GM21528 (cell line): ENCODE results near the gene IMMT.
"Not testable (repeated sequence)": the region's sequence is repeated elsewhere in the genome, so short reads cannot be mapped to it uniquely, and the experiment has no call there.

Experiments used
- ATAC-seq: cut with Tn5 transposase; IDR thresholded peaks from one replicate; pipeline ENCODE4 v1.9.1; 2021; ENCODE audit warnings: mild to moderate bottlenecking, moderate library complexity; ENCODE audit not compliant: unreplicated experiment, low FRiP score

Gene IMMT

GRCh38 chr2:86195055-86195807, at the start of gene IMMT:
Gene IMMT (minus strand): TSS chr2:86195462. CDS start chr2:86195382, 80 bp downstream.
- peak; percentile 84 for ATAC-seq

- not testable (repeated sequence) for ATAC-seq
These were observed 49.5 kb upstream of the IMMT start for GRCh38 chr2:86244781-86245180.

DNA sequence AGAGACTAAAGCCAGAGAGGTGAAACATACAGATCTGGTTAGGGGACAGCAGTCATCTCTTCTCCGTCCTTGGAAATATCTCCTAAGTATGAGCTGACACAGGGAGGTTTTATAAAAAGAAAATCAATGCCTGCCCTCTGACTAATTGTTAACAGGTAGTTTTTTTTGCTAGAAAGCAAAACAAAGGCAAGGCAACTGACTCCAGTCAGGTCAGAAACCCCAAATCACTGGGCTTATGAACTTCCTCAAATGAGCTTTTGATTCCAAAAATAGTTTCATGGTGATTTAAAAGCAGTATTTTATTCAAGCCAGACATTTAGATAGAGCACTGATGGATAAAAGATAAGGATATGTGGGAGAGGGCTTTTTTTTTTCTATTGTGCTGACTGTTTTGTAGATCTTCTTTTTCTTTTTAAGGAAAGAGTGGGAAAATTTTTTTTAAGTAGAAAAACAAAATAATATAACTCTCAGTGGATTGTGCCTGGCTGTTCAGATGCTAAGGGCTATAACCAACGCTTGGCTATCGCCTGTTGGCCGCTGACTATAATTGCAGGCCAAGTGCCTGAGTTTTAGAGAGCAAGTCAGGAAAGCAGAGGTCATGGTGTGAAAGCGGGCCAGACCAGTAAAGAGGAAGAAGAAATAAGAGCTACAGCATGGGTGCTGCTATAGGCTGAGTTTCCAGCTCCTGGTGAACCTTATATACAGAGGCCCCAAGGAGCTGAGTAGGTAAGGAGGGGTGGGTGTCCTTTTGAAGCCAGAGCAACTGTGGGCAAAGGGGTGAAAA, 48.9 kb upstream of the IMMT start:
- ATAC-seq, result no peak

GRCh38 chr2:86243272-86243671, 48.0 kb upstream of the IMMT start:
- no peak for ATAC-seq

DNA sequence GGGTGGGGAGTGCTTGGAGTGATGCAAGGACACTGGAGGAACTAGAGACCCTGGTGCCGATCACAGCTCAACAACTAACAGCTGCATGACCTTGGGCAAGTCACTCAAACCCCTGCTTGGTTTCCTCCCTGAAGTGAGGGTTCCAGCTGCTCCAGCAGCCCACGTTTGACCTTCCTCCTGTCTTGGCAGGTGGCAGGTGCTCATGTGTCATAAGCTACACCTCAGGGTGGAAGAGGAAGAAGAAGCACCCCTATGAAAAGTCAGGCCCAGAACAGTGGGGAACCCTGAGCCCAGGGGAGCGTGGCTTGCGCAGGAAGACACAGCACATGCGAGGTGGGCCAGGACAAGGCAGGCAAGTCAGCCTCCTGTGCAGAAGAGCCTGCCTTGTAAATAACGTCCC, 46.3 kb upstream of the IMMT start:
- no peak for ATAC-seq

GRCh38 chr2:86240251-86240650, 45.0 kb upstream of the IMMT start:
- ATAC-seq, result no peak

DNA sequence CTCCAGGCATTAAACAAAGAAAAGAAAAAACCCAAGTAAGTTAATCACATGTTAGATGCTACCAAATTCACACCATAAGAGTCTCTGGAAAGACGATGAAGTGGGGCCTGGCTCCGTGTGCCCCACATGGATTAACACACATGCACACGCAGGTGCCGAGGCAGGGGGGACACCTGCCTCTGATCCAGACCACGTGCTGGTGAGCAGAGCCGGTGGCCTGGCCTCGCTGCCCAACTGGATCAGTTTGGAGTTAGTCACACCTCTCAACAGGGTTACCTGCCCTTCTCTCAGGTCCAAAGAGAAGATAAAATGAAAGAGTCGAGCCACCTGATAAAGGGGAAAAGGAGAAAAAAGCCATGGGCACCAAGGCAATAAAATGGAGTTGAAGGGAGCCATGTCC, 44.5 kb upstream of the IMMT start:
- ATAC-seq, result no peak

GRCh38 chr2:86239326-86239725, 44.1 kb upstream of the IMMT start:
- no peak for ATAC-seq

GRCh38 chr2:86238354-86238753, 43.1 kb upstream of the IMMT start:
- ATAC-seq, result peak; percentile 69

GRCh38 chr2:86237172-86237571, 41.9 kb upstream of the IMMT start:
- no peak for ATAC-seq

- ATAC-seq, result no peak
These were observed 40.1 kb upstream of the IMMT start for GRCh38 chr2:86235196-86235980.

DNA sequence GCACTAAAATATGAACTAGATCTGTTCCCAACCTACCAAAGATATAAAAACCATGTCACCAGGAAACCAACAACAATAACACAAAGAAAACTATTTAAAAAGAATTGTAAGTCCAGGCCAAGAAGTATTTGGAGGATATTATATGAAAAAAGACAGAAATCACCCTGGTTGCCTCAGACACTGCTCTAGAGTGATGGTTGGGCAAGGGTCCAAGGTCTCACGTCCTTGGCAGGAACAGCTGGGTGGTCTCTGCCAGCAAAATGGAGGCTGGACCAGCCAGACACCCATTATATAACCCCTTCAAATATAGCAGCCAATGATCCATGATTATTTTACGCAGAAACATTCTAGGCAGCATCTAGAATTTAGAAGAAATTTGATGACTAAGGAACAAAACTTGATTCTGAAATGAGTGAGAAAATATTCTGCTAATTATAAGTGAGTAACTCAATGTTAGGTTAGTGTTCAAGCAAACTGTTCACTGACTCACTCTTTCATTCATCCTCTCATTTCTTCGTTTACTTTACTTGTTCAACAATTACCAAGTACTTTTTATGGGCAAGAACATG, 39.4 kb upstream of the IMMT start:
- no peak for ATAC-seq

- ATAC-seq, result no peak
These were observed 38.2 kb upstream of the IMMT start for GRCh38 chr2:86233436-86233835.

DNA sequence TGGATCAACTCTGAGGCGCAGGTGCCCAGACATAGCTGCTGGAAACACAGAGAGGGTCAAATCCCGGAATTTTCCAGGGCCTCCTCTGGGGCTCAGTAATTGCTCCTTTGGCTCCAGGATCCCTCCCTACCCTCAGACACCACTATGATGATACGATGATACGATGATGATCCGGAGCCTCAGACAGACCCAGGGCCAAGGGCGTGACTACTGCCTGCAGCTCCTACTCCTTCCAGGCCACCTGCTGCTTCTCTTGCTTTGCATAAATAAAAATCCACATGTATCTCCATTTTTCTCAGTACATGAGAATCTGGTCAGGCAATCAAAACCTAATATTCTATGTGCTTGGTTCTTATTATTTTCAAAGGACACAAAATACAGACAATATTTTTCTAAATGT, 37.6 kb upstream of the IMMT start:
- no peak for ATAC-seq

- ATAC-seq, result no peak
These were observed 37.1 kb upstream of the IMMT start for GRCh38 chr2:86232373-86232784.

- no peak for ATAC-seq
These were observed 36.6 kb upstream of the IMMT start for GRCh38 chr2:86231680-86232372.

DNA sequence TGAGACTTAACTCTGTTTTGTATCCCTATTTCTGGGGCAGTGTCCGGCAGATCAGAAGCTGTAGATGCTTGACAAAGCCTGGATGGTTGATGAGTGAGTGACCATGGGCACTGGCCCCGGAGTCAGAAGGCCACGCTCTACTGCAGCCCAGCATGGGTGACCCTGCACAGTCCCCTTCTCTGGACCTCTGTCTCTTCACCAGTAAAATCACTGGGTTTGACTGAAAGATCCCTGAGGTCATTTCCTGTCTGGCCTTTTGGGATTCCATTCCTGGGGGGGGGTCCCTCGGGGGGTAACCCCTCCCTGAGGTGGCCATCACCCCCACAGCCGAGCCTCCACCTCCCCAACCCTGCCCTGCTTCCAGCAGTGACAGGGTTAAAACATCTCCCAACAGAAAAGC, 35.7 kb upstream of the IMMT start:
- no peak for ATAC-seq

- no peak for ATAC-seq
These were observed 34.0 kb upstream of the IMMT start for GRCh38 chr2:86229221-86229620.

GRCh38 chr2:86228574-86228973, 33.3 kb upstream of the IMMT start:
- not testable (repeated sequence) for ATAC-seq

DNA sequence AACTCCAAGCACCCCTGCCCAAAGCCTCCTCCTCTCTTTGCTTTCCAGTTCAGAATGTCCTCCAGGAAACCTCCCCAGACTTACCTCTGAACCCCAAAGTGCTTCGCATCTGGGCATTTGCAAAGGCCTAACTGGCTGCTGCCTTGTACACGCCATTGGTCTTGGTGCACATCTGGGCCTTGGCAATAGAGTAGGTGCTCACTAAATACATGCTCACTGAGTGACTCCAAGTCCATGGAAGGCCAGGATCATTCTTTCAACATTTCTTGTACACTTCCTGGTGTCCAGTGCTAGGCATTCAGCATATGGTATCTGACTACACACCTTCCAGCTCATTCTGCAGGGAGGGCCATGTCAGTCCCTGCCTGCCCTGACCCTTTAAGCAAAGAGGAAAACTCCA, 32.4 kb upstream of the IMMT start:
- no peak for ATAC-seq
